Chondrocyte (in vitro differentiated cells): ENCODE results near the gene CADM2. TPM values are rescaled to one million over a fixed set of nuclear protein-coding genes. Genes with fewer than 3 reads are reported as not detected.

ENCODE experiments used
- DNase-seq: peaks from one replicate; pipeline ENCODE4 v3.0.0; 2021; ENCODE audit warnings: mixed read lengths, low spot score
- H3K27ac Mint-ChIP-seq: one replicate; pipeline ENCODE4 v1.8.0; 2021; ENCODE audit warnings: mild to moderate bottlenecking, moderate library complexity, mixed read lengths; ENCODE audit not compliant: unreplicated experiment
- H3K27me3 Mint-ChIP-seq: 2 replicates; pipeline ENCODE4 v1.8.0; 2021; ENCODE audit warnings: low read depth, mixed read lengths
- H3K36me3 Mint-ChIP-seq: 2 replicates; pipeline ENCODE4 v1.8.0; 2021; ENCODE audit warnings: low read depth, mixed read lengths
- H3K4me1 Mint-ChIP-seq: 2 replicates; pipeline ENCODE4 v1.8.0; 2021; ENCODE audit warnings: low read depth, mild to moderate bottlenecking, mixed read lengths
- H3K4me3 Mint-ChIP-seq: one replicate; pipeline ENCODE4 v1.8.0; 2021; ENCODE audit warnings: mild to moderate bottlenecking, moderate library complexity, mixed read lengths; ENCODE audit not compliant: unreplicated experiment
- H3K9me3 Mint-ChIP-seq: 2 replicates; pipeline ENCODE4 v1.8.0; 2021; ENCODE audit warnings: low read depth, mixed read lengths
- CTCF ChIP-seq: fragments of 200-600 bp; sonication (generic); IDR thresholded peaks from 2 replicates; pipeline ENCODE4 v1.5.0; 2021; ENCODE audit warnings: antibody characterized with exemption, mild to moderate bottlenecking, moderate library complexity
- total RNA-seq: library from RNA; stranded (reverse); gene quantifications from 3 replicates; pipeline ENCODE4 v1.2.1, GENCODE V29; 2021

The CADM2 gene
- total RNA-seq, 1 donor from 2014 or later: 1.1 TPM

DNA sequence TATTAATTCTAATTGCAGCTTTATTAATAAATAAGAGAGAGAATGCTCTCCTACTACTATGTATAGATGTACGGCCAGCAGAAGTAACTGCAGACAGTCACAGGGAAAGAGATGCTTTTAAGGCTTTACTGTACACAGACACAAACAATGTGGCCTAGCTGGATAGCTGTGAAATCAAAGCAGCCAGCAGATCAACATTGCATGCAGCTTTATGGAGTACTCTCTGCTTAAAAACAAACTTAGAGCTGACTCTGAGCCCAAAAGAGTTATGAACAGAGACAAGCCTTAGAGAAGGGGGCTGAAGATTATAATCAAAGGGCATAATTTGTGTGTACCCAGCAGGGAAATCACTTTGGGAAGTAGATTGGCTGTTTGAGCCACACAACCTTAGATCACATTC is 47.2 kb downstream of the CADM2 start:
- no peak overlapping the region for H3K4me3 Mint-ChIP-seq
- no peaks in the 10 kb centered on the region for H3K36me3 Mint-ChIP-seq
- no peaks in the 10 kb centered on the region for H3K4me1 Mint-ChIP-seq
- no peaks in the 10 kb centered on the region for H3K9me3 Mint-ChIP-seq
- no peak overlapping the region for H3K27ac Mint-ChIP-seq
- no peak for TF ChIP-seq CTCF
- no peak for DNase-seq
- no peaks in the 10 kb centered on the region for H3K27me3 Mint-ChIP-seq

GRCh38 chr3:85007195-85008094 is 48.7 kb downstream of the CADM2 start:
- H3K27ac Mint-ChIP-seq: no peak overlapping the region
- no peak for DNase-seq
- no peaks in the 10 kb centered on the region for H3K36me3 Mint-ChIP-seq
- no peaks in the 10 kb centered on the region for H3K27me3 Mint-ChIP-seq
- H3K4me3 Mint-ChIP-seq: no peak overlapping the region
- no peaks in the 10 kb centered on the region for H3K4me1 Mint-ChIP-seq
- no peaks in the 10 kb centered on the region for H3K9me3 Mint-ChIP-seq
- no peak for TF ChIP-seq CTCF

DNA sequence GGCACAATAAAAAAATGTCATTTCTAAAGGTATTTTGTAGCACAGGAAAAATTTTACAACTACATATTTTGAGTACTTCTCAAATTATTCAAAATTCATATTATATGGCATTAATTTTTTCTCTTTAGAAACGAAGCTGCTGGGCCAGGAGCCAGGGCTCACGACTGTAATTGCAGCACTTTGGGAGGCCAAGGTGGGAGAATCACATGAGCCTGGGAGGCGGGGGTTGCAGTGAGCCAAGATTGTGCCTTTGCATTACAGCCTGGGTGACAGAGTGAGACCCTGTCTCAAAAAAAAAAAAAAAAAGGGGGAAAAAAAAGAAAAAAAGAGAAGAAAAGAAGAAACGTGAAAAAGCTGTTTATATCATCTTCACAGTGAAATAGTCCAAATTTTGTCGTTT is 62.0 kb downstream of the CADM2 start:
- Mint-ChIP-seq H3K4me3 (no peak overlapping the region), H3K9me3 (no peaks in the 10 kb centered on the region), H3K4me1 (no peaks in the 10 kb centered on the region), H3K27me3 (peaks cover 2% of the 10 kb centered on the region), H3K27ac (no peak overlapping the region), H3K36me3 (no peaks in the 10 kb centered on the region)
- no peak for DNase-seq
- TF ChIP-seq CTCF: no peak

GRCh38 chr3:85030052-85030451 is 71.3 kb downstream of the CADM2 start:
- TF ChIP-seq CTCF: no peak
- Mint-ChIP-seq H3K27me3 (no peaks in the 10 kb centered on the region), H3K27ac (no peak overlapping the region), H3K4me1 (no peaks in the 10 kb centered on the region), H3K4me3 (no peak overlapping the region), H3K36me3 (no peaks in the 10 kb centered on the region), H3K9me3 (no peaks in the 10 kb centered on the region)
- no peak for DNase-seq

DNA sequence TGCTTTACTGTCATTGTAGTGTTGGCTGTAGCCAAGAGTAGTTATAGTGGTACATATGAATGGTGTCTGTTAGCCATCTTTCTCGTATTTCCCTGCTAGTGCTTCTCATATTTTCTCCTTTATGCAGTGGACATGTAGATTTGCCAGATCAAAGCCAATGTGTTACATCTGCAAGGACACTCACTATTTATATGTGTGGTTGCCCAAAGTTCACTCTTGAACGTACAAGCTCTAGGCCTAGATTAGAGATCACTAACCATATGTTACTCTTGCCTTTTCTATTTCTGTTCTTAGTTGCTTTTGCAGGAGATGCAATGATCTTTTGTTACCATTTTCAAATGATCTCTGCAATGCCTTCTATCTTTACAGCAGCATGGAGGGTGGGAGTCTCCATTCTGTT is 78.4 kb downstream of the CADM2 start:
- H3K36me3 Mint-ChIP-seq: no peaks in the 10 kb centered on the region
- H3K4me1 Mint-ChIP-seq: no peaks in the 10 kb centered on the region
- H3K9me3 Mint-ChIP-seq: no peaks in the 10 kb centered on the region
- H3K27me3 Mint-ChIP-seq: no peaks in the 10 kb centered on the region
- H3K27ac Mint-ChIP-seq: no peak overlapping the region
- no peak overlapping the region for H3K4me3 Mint-ChIP-seq
- DNase-seq: no peak
- no peak for TF ChIP-seq CTCF
